Activated T-cell treated with anti-CD3 and anti-CD28 coated beads for 48 hours (primary cell): ENCODE data around the gene CHDH.

Source experiments
- DNase-seq: peaks from one replicate; pipeline ENCODE4 v3.0.0-alpha.2; 2020; ENCODE audit warnings: low read depth

CHDH gene

DNA sequence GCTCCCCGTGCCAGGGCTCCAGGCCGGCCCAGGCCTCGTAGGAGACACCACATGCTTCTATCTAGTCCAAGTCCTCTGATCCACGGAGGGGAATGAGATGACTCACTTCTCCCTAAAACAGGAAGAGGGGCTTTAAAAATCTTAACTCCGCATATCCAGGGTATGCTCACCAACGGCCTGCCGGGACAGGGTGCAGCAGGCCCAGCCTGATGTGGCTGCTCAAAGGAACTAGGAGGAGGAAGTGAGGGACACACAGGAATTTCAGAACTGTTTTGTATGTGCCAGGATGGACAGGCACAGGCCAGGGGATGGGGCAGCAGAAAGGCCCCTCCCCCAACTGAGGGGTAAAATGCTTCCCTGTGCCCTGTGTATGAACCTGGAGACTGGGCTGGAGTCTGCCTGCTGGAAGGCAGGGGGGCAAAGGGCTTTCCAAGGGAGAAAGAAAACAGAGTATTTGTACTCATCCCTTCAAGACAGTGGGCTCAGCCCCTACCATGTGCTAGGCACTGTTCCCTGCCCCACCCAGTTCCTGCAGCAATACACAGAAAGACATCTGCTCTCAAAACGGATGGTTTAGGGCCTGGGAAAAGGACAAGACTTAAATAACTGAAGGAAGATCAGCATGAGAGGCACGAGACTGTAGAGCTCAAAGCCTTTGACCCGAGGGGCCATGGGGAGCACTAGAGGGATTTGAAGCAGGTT, 22.1 kb downstream of the CHDH start:
- no peak for DNase-seq

DNA sequence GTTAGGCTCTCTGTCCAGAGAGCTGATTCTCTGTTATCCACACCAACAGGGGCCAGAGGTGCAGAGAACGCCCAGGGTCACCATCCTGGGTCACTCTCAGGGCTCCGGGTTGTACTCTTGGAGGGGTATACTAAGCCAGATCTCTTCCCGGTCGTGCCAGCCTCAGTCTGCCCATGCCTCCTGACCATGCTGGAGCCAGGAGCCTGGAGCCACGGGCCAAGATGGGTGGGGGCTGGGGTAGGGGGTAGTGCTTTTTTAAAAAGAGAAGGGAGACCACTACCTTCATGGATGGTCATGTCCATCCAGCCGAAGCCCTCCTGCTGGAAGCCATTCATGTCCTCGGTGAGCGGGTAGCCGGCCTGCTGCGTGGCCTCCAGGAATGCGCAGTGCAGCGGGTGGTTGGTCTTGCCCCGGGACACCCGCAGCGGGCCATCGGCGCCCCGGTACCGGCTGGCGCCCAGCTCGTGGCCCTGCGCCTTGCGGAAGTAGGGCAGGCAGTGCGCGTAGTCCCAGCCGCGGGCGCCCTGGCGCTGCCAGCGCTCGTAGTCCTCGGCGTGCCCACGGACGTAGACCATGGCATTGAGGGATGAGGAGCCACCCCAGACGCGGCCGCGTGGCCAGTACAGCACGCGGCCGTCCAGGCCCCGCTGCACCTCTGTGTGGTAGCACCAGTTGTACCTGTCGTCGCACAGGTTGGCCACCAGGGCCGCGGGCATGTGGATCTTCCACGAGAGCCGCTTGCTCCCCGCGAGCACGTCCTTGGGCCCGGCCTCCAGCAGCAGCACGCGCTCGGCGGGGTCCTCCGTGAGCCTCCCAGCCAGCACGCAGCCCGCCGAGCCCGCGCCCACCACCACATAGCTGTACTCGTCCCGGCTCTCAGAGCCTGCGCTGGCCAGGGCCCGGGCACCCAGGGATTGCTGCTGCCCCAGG, 22.9 kb downstream of the CHDH start:
- DNase-seq = no peak

DNA sequence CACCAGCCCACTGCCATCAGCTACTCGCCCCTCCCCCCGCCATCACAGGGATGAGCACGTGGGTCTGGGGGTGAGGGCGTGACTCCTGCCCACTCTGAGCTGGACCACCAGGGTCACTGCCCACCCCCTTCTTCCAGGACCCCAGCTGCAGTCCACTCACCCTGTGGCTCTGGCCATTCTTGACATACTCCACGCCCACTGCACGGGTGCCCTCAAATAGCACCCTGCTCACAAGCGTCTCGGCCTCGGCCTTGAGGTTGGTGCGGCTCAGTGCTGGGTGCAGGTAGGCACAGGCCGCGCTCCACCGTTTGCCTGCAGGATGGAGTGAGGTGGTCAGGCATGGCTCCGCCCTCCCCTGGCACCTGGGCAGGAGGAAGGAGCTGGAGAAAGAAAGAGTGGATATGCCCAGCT, 23.9 kb downstream of the CHDH start:
- DNase-seq = no peak

- no peak for DNase-seq
Observed at GRCh38 chr3:53821631-53822121, 24.5 kb downstream of the CHDH start.

- no peak for DNase-seq
Observed at GRCh38 chr3:53820756-53821580, 25.3 kb downstream of the CHDH start.

DNA sequence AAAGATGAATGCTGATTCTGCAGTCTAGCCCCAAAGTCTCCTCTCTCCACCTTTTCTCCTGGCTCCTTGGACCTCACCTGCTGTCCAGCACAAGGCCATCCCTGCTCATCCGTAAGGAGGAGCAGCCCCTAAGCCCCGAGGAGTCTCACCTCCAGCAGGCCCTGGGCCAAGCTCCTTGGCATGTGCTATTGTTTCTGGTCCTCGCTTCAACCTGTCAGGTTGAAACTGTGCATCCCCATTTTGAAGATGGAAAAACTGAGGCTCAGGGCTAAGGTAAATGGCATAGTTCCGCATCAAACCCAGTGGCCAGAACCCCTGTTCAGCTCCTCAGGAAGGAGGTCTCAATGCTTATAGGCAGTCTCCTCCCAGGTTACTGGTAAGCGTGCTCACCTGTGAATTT, 26.1 kb downstream of the CHDH start:
- no peak for DNase-seq

DNA sequence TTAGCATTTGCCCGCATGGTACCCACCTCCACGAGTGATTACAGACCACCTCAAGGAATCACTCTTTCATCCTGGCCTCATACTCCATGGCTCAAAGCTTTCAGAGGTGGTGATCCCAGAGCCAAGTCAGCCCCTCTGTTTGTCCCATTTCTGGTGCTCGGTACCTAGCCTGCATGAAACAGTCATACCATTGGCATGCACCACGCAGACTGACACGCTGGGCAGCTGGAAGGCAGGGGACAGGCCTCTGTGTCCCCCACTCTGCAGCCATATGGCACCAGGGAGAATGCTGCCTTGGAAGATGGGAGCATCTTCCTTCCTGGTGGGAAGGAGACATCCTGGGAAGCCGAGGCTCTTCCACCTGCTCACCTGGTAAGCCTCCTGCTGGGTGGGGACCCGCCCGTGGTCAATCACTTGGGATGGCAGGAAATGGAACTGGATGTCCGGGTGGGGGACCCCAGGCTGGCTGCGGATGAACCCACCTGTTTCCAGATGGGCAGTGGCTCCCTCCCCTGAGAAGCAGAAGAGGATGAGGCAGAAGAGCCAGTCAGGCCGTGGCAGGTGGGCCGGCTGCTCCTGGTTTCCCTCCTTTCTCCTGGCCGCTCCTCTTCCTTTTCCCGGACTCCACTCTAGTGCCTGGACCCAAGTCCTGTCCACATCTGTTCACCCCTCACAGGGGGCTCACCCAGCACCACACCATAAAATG, 26.9 kb downstream of the CHDH start:
- DNase-seq = no peak

DNA sequence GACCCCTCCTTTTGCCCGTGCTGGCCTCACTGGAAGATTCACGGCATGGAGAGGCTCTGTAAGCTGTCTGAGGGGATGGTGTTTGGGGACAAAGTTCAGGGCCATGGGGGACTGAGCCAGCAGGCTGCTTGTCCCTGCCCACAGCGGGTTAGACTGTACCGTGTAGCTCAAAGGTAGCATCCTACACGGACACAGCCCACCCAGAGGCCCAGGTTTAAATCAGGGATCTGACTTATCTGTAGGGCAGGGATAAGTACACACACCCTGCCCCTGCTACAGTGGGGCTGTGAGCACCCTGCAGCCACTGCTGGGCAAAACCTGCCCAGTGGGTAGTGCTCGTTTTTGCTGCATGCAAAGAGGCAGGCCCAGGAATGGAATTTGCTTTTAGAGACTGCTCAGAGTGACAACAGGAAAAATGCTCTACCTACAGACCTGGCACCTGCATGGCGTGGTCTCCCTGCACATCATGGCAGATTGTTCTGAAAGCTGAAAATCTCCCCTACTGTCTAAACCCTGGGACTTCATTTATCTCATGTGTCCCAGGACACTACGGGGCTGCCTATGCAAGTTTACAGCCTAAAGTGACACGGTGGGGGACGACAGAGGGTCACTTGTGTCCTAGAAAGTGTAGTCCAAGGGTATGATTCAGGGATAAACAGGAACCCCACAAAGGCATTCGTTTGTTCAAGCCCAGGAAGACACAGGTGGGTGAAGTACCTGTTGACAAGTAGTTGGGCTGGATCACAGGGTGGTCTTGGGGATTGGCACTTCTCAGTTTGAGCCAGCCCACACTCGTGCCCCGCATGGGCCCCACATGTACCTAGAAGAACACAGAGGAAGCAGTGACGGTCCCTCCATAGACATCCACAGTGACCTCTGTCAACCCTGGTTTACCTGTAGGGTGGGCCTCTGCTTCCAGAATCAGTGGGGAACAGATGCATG, 27.7 kb downstream of the CHDH start:
- DNase-seq = no peak

- no peak for DNase-seq
Observed at GRCh38 chr3:53817809-53818208, 28.4 kb downstream of the CHDH start.

DNA sequence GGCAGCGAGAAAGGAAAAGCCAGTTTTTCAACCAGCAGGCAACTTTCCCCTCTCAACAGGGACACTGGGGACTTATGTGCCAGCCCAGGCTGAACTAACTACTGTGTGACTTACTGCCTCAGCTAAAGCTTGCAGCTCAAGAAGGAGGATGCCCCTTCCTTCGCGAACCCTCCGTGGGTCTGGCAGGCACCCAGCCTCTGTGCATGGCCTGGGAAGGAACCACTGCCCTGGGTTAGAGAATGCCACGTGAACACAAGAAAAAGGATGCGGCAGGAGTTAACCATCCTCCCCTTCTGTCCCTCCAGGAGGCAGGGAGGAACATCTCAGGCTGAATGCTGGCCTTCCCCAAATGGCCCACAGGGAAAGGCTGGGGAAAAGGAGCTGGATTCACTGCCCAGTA, 29.0 kb downstream of the CHDH start:
- no peak for DNase-seq

GRCh38 chr3:53816425-53816824, 29.8 kb downstream of the CHDH start:
- no peak for DNase-seq

GRCh38 chr3:53815651-53816050, 30.6 kb downstream of the CHDH start:
- no peak for DNase-seq

- no peak for DNase-seq
Observed at GRCh38 chr3:53815067-53815466, 31.2 kb downstream of the CHDH start.

GRCh38 chr3:53813876-53814275, 32.3 kb downstream of the CHDH start:
- no peak for DNase-seq

GRCh38 chr3:53813229-53813628, 33.0 kb downstream of the CHDH start:
- no peak for DNase-seq

DNA sequence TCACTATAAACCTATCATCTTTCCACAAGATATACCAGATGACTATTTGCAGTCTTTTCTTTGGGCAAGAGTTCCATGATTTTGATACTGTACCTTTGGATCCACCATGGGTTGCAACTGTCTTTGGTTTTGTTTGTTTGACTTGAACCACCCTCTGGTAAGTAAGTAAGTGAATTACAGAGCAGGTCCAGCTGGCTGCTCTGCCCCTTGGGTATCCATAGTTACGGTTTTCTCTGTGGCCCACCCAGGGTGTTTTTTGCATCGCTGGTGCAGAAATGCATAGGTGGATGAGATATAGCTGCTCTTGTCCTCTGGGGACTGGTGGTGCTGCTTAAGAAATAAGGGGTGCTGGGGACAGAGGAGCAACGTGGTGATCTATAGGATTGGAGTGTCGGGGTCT, 33.8 kb downstream of the CHDH start:
- no peak for DNase-seq

DNA sequence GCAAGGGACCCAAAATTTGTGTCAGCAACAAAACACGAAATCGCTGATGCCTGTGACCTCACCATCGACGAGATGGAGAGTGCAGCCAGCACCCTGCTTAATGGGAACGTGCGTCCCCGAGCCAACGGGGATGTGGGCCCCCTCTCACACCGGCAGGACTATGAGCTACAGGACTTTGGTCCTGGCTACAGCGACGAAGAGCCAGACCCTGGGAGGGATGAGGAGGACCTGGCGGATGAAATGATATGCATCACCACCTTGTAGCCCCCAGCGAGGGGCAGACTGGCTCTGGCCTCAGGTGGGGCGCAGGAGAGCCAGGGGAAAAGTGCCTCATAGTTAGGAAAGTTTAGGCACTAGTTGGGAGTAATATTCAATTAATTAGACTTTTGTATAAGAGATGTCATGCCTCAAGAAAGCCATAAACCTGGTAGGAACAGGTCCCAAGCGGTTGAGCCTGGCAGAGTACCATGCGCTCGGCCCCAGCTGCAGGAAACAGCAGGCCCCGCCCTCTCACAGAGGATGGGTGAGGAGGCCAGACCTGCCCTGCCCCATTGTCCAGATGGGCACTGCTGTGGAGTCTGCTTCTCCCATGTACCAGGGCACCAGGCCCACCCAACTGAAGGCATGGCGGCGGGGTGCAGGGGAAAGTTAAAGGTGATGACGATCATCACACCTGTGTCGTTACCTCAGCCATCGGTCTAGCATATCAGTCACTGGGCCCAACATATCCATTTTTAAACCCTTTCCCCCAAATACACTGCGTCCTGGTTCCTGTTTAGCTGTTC, 34.9 kb downstream of the CHDH start:
- DNase-seq = no peak

- DNase-seq = no peak
Observed at GRCh38 chr3:53809764-53810400, 36.3 kb downstream of the CHDH start.

- no peak for DNase-seq
Observed at GRCh38 chr3:53809267-53809666, 37.0 kb downstream of the CHDH start.
